OCI-LY1 (cell line): ENCODE data around the gene SH3RF3.

ENCODE experiments used
- H2AFZ ChIP-seq: fragments of 200-600 bp; sonication (generic), shearing (Covaris generic); 2 replicates; pipeline ENCODE4 v1.6.0; 2014; ENCODE audit warnings: antibody characterized with exemption, mild to moderate bottlenecking, low read length
- H3F3A ChIP-seq: fragments of 200-600 bp; sonication (generic), shearing (Covaris generic); 2 replicates; pipeline ENCODE4 v1.6.0; 2014; ENCODE audit warnings: mild to moderate bottlenecking, antibody characterized with exemption, low read length, moderate library complexity; ENCODE audit not compliant: insufficient read depth
- H3K27ac ChIP-seq: fragments of 200-600 bp; sonication (generic); 2 replicates; pipeline ENCODE4 v1.5.1; 2014; ENCODE audit warnings: low read length, mixed run types, mild to moderate bottlenecking, low read depth; ENCODE audit not compliant: poor library complexity, severe bottlenecking
- H3K27me3 ChIP-seq: fragments of 200-600 bp; sonication (generic); 2 replicates; pipeline ENCODE4 v1.6.0; 2014; ENCODE audit warnings: antibody characterized with exemption, mild to moderate bottlenecking, low read length, moderate library complexity; ENCODE audit not compliant: insufficient read depth
- H3K36me3 ChIP-seq: fragments of 200-600 bp; sonication (generic); 2 replicates; pipeline ENCODE4 v1.6.1; 2014; ENCODE audit warnings: mild to moderate bottlenecking, antibody characterized with exemption, low read length, moderate library complexity, mixed read lengths; ENCODE audit not compliant: insufficient read depth
- H3K4me1 ChIP-seq: fragments of 200-600 bp; sonication (generic); 2 replicates; pipeline ENCODE4 v1.5.1; 2014; ENCODE audit warnings: mild to moderate bottlenecking, low read length, moderate library complexity; ENCODE audit not compliant: insufficient read depth, severe bottlenecking
- H3K4me2 ChIP-seq: fragments of 200-600 bp; sonication (generic), shearing (Covaris generic); 2 replicates; pipeline ENCODE4 v1.6.1; 2014; ENCODE audit warnings: low read length
- H3K4me3 ChIP-seq: fragments of 200-600 bp; sonication (generic); 2 replicates; pipeline ENCODE4 v1.5.1; 2014; ENCODE audit warnings: low read length, low read depth, mild to moderate bottlenecking, mixed read lengths; ENCODE audit not compliant: poor library complexity, severe bottlenecking
- H3K79me2 ChIP-seq: fragments of 200-600 bp; shearing (Covaris generic); 2 replicates; pipeline ENCODE4 v1.6.1; 2016; ENCODE audit warnings: mixed run types, low read length, mixed read lengths; ENCODE audit not compliant: insufficient read depth
- H3K9ac ChIP-seq: fragments of 200-600 bp; sonication (generic), shearing (Covaris generic); 2 replicates; pipeline ENCODE4 v1.6.1; 2014; ENCODE audit warnings: mild to moderate bottlenecking, low read length, mixed read lengths
- H3K9me2 ChIP-seq: fragments of 200-600 bp; sonication (generic), shearing (Covaris generic); 2 replicates; pipeline ENCODE4 v1.6.1; 2014; ENCODE audit warnings: low read depth, mild to moderate bottlenecking, low read length, mixed read lengths
- H3K9me3 ChIP-seq: fragments of 200-600 bp; shearing (Covaris generic); 2 replicates; pipeline ENCODE4 v1.6.1; 2014; ENCODE audit warnings: low read length, mixed read lengths
- H4K20me1 ChIP-seq: fragments of 200-600 bp; sonication (generic), shearing (Covaris generic); 2 replicates; pipeline ENCODE4 v1.6.0; 2016; ENCODE audit warnings: mild to moderate bottlenecking, low read length; ENCODE audit not compliant: insufficient read depth
- CTCF ChIP-seq: fragments of 200-600 bp; sonication (generic), shearing (Covaris generic); IDR thresholded peaks from 2 replicates; pipeline ENCODE4 v1.5.1; 2017; ENCODE audit warnings: mild to moderate bottlenecking, antibody characterized with exemption, low read length, moderate library complexity, mixed read lengths
- EZH2 ChIP-seq: fragments of 200-600 bp; sonication (generic), shearing (Covaris generic); IDR thresholded peaks from 2 replicates; pipeline ENCODE4 v1.8.0; 2017; ENCODE audit warnings: borderline replicate concordance, mixed run types, mild to moderate bottlenecking, antibody characterized with exemption, low read length, moderate library complexity, mixed read lengths

SH3RF3 gene

GRCh38 chr2:109175350-109175678 lies 46.3 kb downstream of the SH3RF3 start:
- H3K4me2 ChIP-seq, result no peak overlapping the region
- H4K20me1 ChIP-seq, result no peaks in the 10 kb centered on the region
- no peaks in the 10 kb centered on the region for H3K4me1 ChIP-seq
- H3K9me2 ChIP-seq, result no peaks in the 10 kb centered on the region
- no peak for TF ChIP-seq EZH2
- no peak for TF ChIP-seq CTCF
- H3F3A ChIP-seq, result no peaks in the 10 kb centered on the region
- no peak overlapping the region for H2AFZ ChIP-seq
- no peak overlapping the region for H3K4me3 ChIP-seq
- no peaks in the 10 kb centered on the region for H3K79me2 ChIP-seq
- no peak overlapping the region for H3K27ac ChIP-seq
- H3K27me3 ChIP-seq, result no peaks in the 10 kb centered on the region
- H3K9me3 ChIP-seq, result no peaks in the 10 kb centered on the region
- no peak overlapping the region for H3K9ac ChIP-seq
- H3K36me3 ChIP-seq, result no peaks in the 10 kb centered on the region

- Histone ChIP-seq H3K27ac (no peak overlapping the region), H3K36me3 (no peaks in the 10 kb centered on the region), H3K79me2 (no peaks in the 10 kb centered on the region), H3K27me3 (no peaks in the 10 kb centered on the region), H3K4me3 (no peak overlapping the region), H3K4me2 (no peak overlapping the region), H4K20me1 (no peaks in the 10 kb centered on the region), H3K9me2 (no peaks in the 10 kb centered on the region), H3K4me1 (no peaks in the 10 kb centered on the region), H3K9me3 (no peaks in the 10 kb centered on the region), H3F3A (no peaks in the 10 kb centered on the region), H3K9ac (no peak overlapping the region), H2AFZ (no peak overlapping the region)
- TF ChIP-seq CTCF (no peak), EZH2 (no peak)
These were observed 47.9 kb downstream of the SH3RF3 start for GRCh38 chr2:109176928-109177327.

GRCh38 chr2:109177635-109178034 lies 48.6 kb downstream of the SH3RF3 start:
- H3F3A ChIP-seq, result no peaks in the 10 kb centered on the region
- H2AFZ ChIP-seq, result no peak overlapping the region
- no peaks in the 10 kb centered on the region for H3K27me3 ChIP-seq
- H3K79me2 ChIP-seq, result no peaks in the 10 kb centered on the region
- no peaks in the 10 kb centered on the region for H3K9me3 ChIP-seq
- H3K4me2 ChIP-seq, result no peak overlapping the region
- no peaks in the 10 kb centered on the region for H3K4me1 ChIP-seq
- no peak overlapping the region for H3K9ac ChIP-seq
- H3K9me2 ChIP-seq, result no peaks in the 10 kb centered on the region
- no peaks in the 10 kb centered on the region for H3K36me3 ChIP-seq
- no peak overlapping the region for H3K27ac ChIP-seq
- no peak for TF ChIP-seq EZH2
- H3K4me3 ChIP-seq, result no peak overlapping the region
- H4K20me1 ChIP-seq, result no peaks in the 10 kb centered on the region

GRCh38 chr2:109178968-109179367 lies 50.0 kb downstream of the SH3RF3 start:
- Histone ChIP-seq H3K4me3 (no peak overlapping the region), H4K20me1 (no peaks in the 10 kb centered on the region), H3K9me3 (no peaks in the 10 kb centered on the region), H2AFZ (no peak overlapping the region), H3K4me1 (no peaks in the 10 kb centered on the region), H3K4me2 (no peak overlapping the region), H3K27me3 (no peaks in the 10 kb centered on the region), H3K36me3 (no peaks in the 10 kb centered on the region), H3F3A (no peaks in the 10 kb centered on the region), H3K79me2 (no peaks in the 10 kb centered on the region), H3K9me2 (no peaks in the 10 kb centered on the region), H3K9ac (no peak overlapping the region), H3K27ac (no peak overlapping the region)
- TF ChIP-seq CTCF (no peak), EZH2 (no peak)
